DMS79 treated with DMSO at 0.1 percent for 48 hours (cell line): ENCODE data around the gene BSCL2.
"Not testable (repeated sequence)": the region's sequence is repeated elsewhere in the genome, so short reads cannot be mapped to it uniquely, and the experiment has no call there.

Experiments used
- DNase-seq: peaks from one replicate; lab custom pipeline; 2025; lab: John Stamatoyannopoulos, UW

Gene BSCL2

DNA sequence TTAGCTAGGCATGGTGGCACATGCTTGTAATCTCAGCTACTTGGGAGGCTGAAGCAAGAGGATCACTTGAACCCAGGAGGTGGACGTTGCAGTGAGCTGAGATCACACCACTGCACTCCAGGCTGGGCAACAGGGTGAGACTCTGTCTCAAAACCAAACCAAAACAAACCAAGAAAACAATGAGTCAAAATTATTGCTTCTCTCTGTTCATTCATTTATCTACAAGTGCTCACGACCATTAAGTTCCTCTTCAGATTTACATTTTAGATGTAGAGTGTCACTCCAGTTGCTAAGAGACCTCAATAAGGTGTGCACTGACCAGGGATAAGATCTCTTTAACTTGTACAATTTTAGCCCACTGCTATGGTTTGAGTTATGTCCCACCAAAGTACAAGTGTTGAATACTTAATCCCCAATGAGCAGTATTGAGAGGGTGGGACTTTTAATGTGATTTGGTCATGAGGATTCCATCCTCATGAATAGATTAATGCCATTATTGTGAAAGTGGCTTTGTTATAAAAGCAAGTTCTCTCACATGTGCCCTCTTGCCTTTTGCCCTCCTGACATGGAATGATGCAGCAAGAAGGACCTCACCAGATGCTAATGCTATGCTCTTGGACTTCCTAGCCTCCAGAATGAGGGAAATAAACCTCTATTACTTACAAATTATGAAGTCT lies 12.2 kb upstream of the BSCL2 start:
- no peak for DNase-seq

DNA sequence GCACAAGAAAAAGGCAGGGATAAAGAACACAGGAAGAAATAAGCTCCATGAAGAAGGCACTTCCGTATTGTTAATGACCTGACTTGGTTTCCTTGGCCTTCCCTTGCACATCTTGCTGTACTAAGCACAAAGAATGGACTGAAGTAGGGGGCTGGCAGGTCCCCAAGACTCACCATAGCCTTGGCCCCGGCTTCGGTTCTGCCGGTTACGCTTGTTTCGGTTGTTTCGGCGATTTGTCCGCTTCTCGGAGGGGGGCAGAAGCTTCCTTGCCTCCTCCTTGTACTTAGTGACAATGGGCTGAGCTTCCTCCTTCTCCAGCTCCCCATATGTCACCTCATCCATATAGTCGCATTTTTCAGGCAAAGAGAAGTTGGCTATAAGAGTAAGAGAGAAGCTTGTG lies 9.6 kb upstream of the BSCL2 start:
- no peak for DNase-seq

DNA sequence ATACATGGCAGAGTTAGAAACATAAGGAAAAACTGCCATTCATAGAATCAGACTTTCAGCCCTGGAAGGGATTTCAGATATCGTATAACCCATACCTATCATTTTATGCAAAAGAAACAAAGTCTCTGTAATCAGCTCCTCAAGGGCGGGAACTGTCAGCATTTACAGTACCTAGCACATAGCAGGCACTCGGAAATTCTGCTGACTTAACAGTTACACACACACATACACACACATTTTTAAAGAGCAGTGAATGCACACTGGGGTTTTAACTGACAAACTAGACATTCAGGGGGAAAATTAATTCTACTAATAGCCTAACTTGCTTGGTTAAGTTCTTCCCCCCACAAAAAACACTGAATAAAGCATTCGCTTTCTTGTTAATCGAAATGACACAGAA lies 9.0 kb upstream of the BSCL2 start:
- no peak for DNase-seq

DNA sequence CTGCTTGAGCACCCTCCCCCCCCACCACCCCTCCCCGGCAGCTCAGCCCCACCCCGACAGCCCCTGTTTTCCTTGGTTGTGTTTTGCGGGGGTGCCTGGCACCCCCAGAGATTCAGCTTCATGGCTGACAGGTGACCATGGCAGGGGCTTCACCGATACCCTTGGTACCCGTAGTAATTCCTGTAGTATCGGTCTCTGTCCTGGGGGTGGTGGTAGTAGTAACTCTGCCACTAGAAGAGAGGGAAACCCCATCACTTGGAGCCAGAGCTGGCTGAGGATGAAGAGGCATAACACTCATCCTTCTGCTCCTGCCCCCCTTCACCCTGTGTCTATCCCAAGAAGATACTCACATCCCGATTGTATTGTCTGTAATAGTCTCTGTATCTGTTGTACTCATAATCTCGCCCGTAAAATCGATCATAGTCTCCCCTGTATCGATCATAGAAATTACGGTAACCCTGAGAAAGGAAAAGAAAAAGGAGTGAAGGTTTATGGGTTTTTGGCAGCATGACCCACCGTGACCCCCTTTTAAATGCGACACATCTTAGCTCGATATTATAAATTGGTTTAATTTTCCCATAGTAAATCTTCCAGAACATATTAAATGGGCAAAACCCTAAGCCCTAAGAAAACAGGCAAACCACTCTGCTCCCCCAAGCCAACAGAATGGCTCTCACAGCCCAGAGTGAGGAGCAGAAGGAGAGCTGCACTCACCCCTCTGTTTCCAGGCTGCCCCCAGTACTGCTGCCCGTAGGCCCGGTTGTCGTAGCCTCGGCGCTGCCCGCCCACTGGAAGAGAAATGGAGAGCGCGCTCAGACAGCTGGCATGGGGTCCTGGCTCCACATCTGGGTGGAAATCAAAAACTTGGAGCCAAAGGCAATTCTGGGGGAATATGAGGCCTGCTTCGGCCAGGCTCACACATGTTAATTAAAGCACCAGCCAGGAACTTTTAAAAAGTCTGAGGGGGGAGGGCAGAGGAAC lies 8.2 kb upstream of the BSCL2 start:
- DNase-seq, result no peak

DNA sequence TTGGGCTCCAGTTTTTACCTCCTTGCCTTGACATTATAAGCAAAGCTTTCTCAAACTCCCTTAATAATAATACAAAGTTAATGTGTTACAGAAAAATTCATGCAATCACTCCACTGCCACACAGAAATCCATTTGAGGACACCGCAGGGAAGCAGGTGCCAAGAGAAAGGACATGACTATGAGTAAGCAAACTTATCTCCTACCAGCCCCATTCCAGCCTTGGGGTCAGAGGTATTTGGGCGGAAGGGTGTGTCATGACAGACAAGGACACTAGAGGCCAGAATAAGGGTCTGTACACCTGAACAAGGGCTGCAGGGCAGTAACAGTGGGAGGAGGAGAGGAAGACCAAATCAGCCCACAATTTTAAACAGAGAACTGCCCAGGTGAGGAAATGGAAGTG lies 6.1 kb upstream of the BSCL2 start:
- no peak for DNase-seq

DNA sequence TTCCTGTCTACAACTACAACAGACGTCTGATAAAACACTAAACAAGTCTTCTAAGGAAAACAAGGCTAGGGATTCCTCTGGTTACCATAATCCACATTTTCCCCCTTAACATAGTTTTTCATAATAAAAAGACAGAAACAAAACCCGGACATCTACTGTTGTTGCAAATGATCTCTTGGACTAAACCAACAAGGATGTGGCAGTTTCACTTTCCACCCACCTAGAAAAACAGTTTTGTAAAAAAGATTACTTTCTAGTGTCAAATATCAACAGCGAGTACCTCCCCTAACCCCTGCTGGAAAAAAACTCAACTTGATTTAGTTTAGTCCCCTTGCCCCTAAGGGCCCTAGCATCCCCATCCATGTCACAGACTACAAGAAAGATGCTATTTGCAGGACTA lies 5.6 kb upstream of the BSCL2 start:
- no peak for DNase-seq

DNA sequence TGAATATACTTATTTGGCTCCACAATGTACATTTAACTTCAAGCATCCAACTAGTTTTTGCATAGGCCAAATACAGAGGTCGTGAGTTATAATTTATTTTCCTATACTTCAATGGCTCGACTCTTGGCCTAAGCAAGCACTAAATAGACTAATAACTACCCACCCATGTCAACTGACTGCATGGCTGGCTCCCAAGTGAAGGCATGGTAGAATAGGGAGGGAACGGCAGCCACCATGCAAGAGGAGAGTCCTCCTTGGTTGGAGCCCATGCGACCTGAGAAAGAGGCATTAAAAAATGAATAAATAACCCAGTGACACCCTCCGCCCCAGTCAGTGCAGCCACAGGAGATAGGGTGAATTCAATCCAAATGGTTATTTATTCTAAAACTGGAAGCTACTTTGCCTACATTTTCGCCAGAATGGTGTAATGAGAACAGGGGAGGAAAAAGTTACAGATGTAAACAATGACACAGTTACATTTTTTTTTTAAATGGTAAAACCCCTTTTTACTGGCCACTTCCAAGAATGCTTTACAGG lies 5.1 kb upstream of the BSCL2 start:
- DNase-seq, result no peak

DNA sequence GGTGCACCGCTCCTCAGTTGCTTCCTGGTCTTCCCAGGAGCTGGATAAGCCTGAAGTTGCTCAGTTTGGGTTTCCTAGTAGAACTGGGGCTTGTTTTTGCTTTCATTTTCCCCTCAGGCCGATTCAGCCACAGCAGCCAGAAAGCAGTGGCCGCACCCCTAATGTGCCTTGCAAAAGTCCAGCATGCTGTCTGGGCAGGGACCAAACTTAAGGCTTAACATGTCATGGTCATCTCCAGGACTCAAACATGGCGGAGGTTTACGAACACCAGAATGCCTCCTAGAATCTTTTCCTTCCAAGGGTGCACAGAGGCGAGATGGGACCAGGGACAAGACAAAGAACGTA lies 2.7 kb upstream of the BSCL2 start:
- DNase-seq, result no peak

DNA sequence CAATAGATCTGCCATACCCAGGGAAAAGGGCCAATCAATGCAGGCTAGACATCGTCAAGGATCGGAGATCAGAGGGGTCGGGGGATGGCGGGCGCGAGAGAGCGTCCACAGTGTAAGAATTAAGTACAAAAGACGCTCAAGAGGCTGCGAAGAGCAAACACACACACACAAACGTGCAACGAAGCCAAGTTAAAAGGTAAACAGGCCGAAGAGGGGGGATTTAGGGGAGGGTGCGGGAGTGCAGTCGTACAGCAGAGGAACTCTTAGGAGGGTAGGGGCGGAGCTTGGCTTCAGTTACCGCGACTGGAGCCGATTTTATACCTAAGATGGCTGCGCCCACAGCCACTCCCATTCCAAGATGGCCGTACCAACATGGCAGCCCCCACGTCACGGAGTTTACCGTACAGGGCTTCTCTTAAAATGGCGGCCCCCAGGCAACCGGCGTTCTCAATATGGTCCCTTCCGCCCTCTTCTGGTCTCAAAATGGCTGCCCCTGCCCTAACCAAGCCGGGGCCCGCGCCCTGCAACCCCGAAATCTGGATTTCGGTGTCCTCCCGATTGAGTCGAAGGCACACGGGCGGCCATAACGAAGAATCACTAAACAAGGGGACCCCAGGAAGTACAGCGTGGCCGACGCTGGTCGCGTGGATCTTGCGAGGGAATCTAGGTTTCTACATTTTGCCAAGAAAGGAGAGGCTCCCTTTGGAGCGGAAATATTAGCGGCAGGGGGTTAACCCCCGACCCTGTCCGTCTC lies 2.2 kb upstream of the BSCL2 start:
- DNase-seq, result peak; percentile 99

DNA sequence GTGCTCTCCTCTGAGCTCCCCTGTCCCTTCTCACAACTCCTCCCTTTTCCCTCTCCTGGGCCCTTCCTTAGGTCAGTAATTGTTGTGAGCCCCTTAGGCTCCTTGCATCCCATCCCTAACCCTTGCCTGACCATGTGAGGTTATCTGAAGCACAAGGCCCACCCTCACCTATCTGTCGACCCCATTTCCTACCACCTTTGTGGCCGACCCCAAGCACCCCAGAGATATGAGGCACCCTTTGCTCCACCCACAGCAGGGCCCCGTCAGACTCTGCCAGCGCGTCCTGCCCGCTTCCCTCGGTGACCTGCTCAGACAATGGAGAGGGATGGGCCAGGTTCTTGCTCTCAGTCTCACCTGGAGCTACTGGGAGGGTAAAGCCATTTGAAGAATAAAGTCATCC lies 1.6 kb upstream of the BSCL2 start:
- peak; percentile 73 for DNase-seq

DNA sequence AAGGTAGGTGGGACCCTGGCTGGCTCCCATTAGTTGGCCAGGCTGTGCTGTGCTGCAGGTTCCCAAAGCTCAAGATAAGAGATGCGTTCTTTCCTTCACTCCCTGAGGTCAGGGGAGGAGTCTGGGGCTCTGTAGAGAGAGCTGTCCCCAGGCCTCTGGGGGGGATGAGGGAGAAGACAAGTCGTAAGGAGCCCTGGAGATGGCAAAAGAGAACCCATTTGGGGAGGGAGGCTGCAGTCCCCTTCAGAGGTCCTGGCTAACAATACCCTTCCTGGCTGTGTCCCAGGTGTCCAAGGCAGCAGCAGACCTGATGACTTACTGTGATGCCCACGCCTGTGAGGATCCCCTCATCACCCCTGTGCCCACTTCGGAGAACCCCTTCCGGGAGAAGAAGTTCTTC lies 1.2 kb upstream of the BSCL2 start:
- no peak for DNase-seq

DNA sequence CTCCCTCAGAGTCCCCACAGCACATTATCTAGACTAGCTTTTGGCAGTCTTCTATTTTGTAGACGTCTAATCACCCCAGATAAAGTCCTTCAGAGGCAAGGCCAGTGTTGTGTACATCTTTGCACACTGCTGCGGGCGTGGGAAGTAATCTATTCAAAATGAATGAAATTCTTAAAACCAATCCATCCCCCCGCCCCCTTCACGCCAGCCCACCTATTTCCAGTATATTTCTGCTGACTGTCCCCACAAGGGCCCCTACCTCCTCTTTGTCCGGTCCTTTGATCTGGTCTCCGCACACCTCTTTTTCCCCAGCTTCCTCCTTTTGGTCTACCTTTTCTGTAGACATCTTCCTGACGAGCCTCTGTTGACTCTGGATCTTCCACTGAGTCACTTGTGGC lies 375 bp downstream of the BSCL2 start:
- DNase-seq, result no peak

DNA sequence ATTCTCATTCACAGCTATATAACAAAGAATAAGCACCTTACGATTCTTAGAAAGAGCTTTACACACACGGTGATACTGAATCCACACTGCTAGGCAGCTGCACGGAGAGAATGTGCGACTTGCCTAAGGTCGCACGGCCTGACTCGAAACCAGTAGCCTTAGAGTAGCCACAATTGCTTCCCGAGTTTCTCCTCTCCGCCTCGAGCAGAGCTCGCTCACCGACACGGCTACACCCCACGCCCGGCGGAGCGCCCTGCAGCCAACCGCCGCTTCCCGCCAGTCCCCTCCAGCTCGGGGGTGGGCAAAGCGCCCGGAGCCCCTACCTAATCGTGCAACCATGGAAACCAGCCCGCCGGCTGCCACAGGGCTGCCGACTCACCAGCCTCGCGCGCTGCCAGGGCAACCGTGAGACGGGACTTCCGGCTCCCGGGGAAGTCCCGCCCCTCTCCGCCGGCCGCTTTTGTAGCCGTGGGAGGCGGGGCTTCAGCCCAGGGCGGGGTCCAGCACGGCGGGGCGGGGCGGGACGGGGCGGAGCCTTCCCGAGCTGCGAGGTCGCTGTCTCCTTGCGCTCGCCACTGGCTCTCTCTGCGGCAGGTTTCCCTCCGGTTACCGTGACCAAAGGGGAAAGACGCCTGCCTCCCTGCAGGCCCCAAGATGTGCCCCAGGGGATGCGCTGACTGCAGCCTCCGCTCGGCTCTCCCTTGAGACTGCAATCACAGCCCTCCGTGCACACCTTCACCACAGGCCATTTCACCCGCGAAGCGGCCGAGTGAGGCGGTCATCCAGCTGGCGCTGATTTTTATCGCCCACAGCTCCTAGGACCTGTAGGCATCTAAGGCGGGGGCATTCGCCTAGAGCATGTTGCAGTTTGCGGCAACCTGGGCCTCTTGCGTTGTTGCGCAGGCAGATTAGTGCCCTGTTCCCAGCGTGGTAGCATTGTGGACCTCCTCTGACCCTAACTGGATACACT lies 1.1 kb downstream of the BSCL2 start:
- DNase-seq, result peak; percentile 94

DNA sequence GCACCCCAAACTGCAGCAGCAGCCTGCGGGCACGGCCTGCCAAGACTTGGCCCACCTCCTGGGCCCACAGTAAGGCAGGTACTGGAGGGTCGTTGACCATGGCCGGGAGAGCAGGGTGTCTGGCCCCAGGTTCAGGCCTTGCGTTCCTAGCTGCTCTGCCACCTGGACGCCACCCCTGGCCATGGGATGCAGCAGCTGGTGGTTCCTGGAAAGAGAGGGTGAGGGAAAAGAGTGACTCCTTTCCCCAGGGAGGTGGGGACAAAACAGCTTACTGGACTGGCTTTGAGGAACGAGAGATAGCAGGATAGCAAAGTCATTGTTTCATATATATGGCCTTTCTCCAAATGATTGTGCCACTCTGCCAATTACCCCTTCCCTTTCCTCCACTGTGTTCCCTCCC lies 1.8 kb downstream of the BSCL2 start:
- DNase-seq, result peak; percentile 58

DNA sequence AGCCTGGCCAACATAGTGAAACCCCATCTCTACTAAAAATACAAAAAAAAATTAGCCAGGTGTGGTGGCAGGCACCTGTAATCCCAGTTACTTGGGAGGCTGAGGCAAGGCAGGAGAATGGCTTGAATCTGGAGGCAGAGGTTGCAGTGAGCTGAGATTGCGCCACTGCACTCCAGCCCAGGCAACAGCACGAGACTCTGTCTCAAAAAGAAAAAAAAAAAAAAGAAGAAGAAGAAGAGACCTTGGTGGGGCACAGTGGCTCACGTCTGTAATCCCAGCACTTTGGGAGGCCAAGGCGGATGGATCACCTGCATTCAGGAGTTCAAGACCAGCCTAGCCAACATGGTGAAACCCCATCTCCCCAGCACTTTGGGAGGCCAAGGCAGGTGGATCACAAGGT lies 3.3 kb downstream of the BSCL2 start:
- not testable (repeated sequence) for DNase-seq

DNA sequence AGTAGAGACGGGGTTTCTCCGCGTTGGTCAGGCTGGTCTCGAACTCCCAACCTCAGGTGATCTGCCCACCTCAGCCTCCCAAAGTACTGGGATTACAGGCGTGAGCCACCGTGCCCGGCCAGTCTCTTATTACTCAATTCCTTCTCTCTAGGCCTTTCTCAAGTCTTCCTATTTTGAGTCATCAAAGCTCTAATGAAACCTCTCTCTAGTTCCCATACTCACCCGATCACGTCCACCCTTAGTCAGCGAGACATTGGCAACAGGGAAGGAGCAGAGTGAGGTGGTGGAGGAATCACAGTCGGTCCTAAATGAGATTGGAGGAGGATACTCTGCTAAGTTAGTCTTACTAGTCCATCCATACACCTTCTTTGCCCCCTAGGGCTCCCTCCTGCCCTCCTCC lies 5.0 kb downstream of the BSCL2 start:
- DNase-seq, result no peak

DNA sequence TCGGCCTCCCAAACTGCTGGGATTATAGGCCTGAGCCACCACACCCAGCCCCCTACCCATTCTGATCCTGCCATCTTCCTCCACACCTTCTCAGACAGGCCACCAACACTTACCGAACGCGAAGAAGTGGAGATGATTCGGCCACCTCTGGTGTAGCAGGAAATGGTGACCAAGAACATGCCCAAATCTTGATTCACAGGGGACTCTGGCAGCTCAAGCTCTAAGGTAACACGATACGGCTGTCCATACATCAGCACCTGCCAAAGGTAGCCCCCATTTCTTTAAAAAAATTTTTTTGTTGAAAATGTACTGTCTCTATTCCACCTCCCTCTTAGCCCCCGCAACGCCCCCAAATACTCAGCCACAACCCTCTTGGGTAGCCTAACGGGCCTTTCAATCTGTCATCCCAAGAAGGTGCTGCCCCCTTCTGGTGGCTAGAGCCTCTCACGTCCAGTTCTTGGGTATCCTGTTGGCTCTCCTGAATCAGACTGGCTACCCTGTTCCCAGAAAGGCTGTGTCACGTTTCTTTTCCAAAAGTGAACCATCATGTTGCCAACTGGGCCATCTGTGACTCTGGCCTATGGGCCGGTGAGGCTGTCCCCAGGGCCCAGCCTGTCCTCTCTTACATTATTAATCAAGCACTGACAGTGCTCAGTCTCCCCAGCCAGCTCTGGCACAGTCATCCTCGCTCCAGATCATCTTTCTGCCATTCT lies 12.6 kb downstream of the BSCL2 start:
- DNase-seq, result peak; percentile 11

DNA sequence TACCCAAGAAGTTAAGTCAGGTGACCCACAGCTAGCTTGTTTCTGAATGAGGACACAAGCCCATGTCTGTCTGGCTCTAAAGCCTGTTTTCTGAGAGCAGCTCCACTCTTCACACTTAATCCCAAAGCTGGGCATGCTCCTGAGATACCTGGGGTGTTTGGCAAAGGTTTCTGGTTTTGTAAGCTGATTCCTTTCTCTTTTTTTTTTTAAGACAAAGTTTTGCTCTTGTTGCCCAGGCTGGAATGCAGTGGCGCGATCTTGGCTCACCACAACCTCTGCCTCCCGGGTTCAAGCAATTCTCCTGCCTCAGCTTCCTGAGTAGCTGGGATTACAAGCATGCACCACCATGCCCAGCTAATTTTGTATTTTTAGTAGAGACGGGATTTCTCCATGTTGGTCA lies 13.6 kb downstream of the BSCL2 start:
- DNase-seq, result not testable (repeated sequence)

DNA sequence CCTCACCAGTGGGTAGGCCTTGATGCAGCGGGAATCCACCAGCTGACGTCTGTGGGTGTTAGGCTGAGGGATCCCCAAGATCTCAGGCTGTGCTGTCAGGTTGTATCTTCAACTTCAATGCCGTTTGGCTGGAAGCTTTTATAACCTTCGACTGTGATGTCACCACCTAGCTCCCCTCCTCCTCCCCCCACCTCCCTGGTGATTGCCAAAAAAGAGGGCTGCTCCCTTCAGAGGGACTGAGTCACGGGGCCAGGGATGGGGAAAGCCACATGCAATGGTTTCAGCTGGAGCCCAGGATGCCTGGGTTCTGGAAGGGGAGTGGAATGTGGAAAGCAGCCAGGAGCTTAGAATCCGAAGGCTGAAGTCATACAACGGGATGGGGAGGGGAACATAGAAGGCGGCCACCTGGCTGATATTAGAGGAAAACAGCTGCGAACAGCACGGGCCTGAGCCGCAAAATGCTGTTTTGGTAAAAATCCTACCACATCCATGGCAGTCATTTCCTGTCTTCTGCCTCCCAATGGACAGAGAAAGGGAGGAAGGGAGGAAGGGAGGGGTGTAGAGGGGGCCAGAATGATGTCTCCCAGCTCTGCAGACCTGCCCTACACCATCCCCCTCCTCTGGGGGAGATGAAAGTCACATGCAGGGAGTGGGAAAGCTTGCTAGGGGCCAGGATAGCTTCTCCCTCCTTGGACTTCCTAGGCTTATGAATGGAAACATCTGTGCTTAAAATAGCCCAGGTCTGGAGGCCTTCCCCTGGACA lies 17.6 kb downstream of the BSCL2 start, which contains the start of gene LRRN4CL:
Gene LRRN4CL (minus strand): TSS at position 110 of the 763 bp plus-strand sequence. CDS start 1,022 bp downstream, outside the sequence.
- no peak for DNase-seq

DNA sequence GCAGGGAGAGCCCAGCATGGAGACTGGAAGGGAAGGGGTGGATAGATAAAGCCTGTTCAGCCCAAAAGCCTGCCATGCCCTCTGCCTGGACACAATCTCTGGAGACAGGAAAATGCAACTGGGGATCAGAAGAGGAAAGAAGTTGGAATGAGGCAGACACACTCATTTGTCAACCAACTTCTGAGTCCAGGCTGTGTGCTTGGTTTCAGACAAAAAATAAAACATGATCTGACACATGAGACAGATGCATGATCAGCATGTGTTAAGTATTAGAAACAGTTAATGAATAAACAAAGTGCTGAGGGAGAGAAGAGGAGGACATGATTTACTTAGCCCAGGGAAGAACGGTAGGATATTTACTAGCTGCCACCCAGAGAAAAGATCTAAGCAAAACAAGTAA lies 18.7 kb downstream of the BSCL2 start:
- DNase-seq, result no peak
